DMS114 treated with DMSO at 0.1 percent for 48 hours (cell line): ENCODE data around the gene SPATA16.
"Not testable (repeated sequence)": the region's sequence is repeated elsewhere in the genome, so short reads cannot be mapped to it uniquely, and the experiment has no call there.

Experiments used
- DNase-seq: peaks from one replicate; lab custom pipeline; 2025; ENCODE audit not compliant: unreplicated experiment; lab: John Stamatoyannopoulos, UW

SPATA16 gene

GRCh38 chr3:173065543-173065981 is 75.5 kb downstream of the SPATA16 start:
- no peak for DNase-seq

- no peak for DNase-seq
Observed at GRCh38 chr3:173064631-173065030, 76.4 kb downstream of the SPATA16 start.

GRCh38 chr3:173058229-173058628 is 82.8 kb downstream of the SPATA16 start:
- DNase-seq = no peak

GRCh38 chr3:173055228-173055933 is 85.7 kb downstream of the SPATA16 start:
- DNase-seq = no peak

- DNase-seq = no peak
Observed at GRCh38 chr3:173049360-173049759, 91.7 kb downstream of the SPATA16 start.

- no peak for DNase-seq
Observed at GRCh38 chr3:173045770-173046382, 95.2 kb downstream of the SPATA16 start.

- no peak for DNase-seq
Observed at GRCh38 chr3:173044998-173045397, 96.0 kb downstream of the SPATA16 start.

GRCh38 chr3:173043757-173044156 is 97.3 kb downstream of the SPATA16 start:
- no peak for DNase-seq

GRCh38 chr3:173038484-173038871 is 102.6 kb downstream of the SPATA16 start:
- DNase-seq = no peak

GRCh38 chr3:173037840-173038483 is 103.1 kb downstream of the SPATA16 start:
- DNase-seq = no peak

GRCh38 chr3:173030273-173030672 is 110.8 kb downstream of the SPATA16 start:
- no peak for DNase-seq

GRCh38 chr3:173028351-173028750 is 112.7 kb downstream of the SPATA16 start:
- DNase-seq = no peak

- DNase-seq = no peak
Observed at GRCh38 chr3:173027429-173027828, 113.6 kb downstream of the SPATA16 start.

- no peak for DNase-seq
Observed at GRCh38 chr3:173025941-173026340, 115.1 kb downstream of the SPATA16 start.

- DNase-seq = no peak
Observed at GRCh38 chr3:173021547-173022185, 119.4 kb downstream of the SPATA16 start.

- not testable (repeated sequence) for DNase-seq
Observed at GRCh38 chr3:173020128-173020527, 120.9 kb downstream of the SPATA16 start.

- no peak for DNase-seq
Observed at GRCh38 chr3:173019378-173019777, 121.7 kb downstream of the SPATA16 start.

- DNase-seq = no peak
Observed at GRCh38 chr3:173018758-173019157, 122.3 kb downstream of the SPATA16 start.

- no peak for DNase-seq
Observed at GRCh38 chr3:173013219-173013832, 127.7 kb downstream of the SPATA16 start.

GRCh38 chr3:173009410-173009809 is 131.6 kb downstream of the SPATA16 start:
- DNase-seq = no peak

- no peak for DNase-seq
Observed at GRCh38 chr3:173008978-173009377, 132.1 kb downstream of the SPATA16 start.
